ENCODE data around the gene ATF7. TPM values are rescaled to one million over a fixed set of nuclear protein-coding genes. Genes with fewer than 3 reads are reported as not detected.

The ATF7 gene
- total and polyA plus RNA-seq, 2 donors (not counting 1 experiment from before 2014, with no cell fraction given) = 15.7 to 42.2 TPM

- DNase-seq (no peak), ATAC-seq (ENCODE audit: low read depth) (no peak)
- no peak overlapping the region for H3K27ac Mint-ChIP-seq
- no peaks in the 10 kb centered on the region for H3K9me3 ChIP-seq (ENCODE audit: control extremely low read depth in 1 of 3, control insufficient read depth in 2 of 3, insufficient read depth in 1 of 3, low read length in 2 of 3)
- H4K20me1 ChIP-seq (ENCODE audit: control insufficient read depth, insufficient read depth, low read length, poor library complexity, severe bottlenecking) = peaks cover 12% of the 10 kb centered on the region
- no peak overlapping the region for H3K4me3 ChIP-seq (ENCODE audit: control extremely low read depth in 1 of 5, extremely low read depth in 1 of 5, insufficient read depth in 1 of 5, low read depth in 2 of 5, low read length in 4 of 5)
- POLR2A ChIA-PET = no interaction called here
- 94% methylated on average over 6 of the region's 6 CpGs for WGBS (ENCODE audit: insufficient coverage)
- no peaks in the 10 kb centered on the region for H3K9me3 Mint-ChIP-seq (ENCODE audit: insufficient read depth)
- H3K27me3 ChIP-seq (replicated peaks in 1 of 4; ENCODE audit: control extremely low read depth in 1 of 4, control insufficient read depth in 3 of 4, insufficient read depth in 4 of 4, low read length in 3 of 4) = no peaks in the 10 kb centered on the region
- no peaks in the 10 kb centered on the region for H3K4me1 ChIP-seq (ENCODE audit: control insufficient read depth in 2 of 2, insufficient read depth in 2 of 2, low read length in 2 of 2)
- CTCF ChIA-PET = interaction anchor here (1.7 kb wide), 1 partner anchor 11 kb away, joined by 5 read pairs; no protein-coding TSS in a partner anchor
- H2AFZ ChIP-seq (ENCODE audit: insufficient read depth, low read depth, low read length, poor library complexity, severe bottlenecking) = no peak overlapping the region
- no peak overlapping the region for H3K9ac ChIP-seq (ENCODE audit: low read length)
- H3K4me3 Mint-ChIP-seq = no peak overlapping the region
- H3K4me1 Mint-ChIP-seq = peaks cover 4% of the 10 kb centered on the region
- H3K79me2 ChIP-seq (ENCODE audit: control insufficient read depth, insufficient read depth, low read length) = peaks cover 11% of the 10 kb centered on the region
- no peaks in the 10 kb centered on the region for H3K36me3 ChIP-seq (replicated peaks in 1 of 2; ENCODE audit: control extremely low read depth in 1 of 2, control insufficient read depth in 1 of 2, extremely low read depth in 1 of 2, insufficient read depth in 2 of 2, low read length in 1 of 2)
- H3K27me3 Mint-ChIP-seq = no peaks in the 10 kb centered on the region
- intact Hi-C loops (cut with micrococcal nuclease) = no loop called here
- TF ChIP-seq EZH2 (IDR thresholded peaks at IDR 0.05; ENCODE audit: borderline replicate concordance, insufficient read depth, low read depth, low read length, poor library complexity, severe bottlenecking) (no peak), CTCF (IDR thresholded peaks at IDR 0.05) (no peak)
- no peak overlapping the region for H3K27ac ChIP-seq (ENCODE audit: low read length in 2 of 2)
- no peak overlapping the region for H3K4me2 ChIP-seq (replicated peaks; ENCODE audit: low read depth, low read length, poor library complexity, severe bottlenecking)
These were observed 34.6 kb downstream of the ATF7 start for GRCh38 chr12:53591301-53592206.

- no peak for TF ChIP-seq EZH2 (IDR thresholded peaks at IDR 0.05; ENCODE audit: borderline replicate concordance, insufficient read depth, low read depth, low read length, poor library complexity, severe bottlenecking)
- TF ChIP-seq CTCF (IDR thresholded peaks at IDR 0.05) = no peak
- Mint-ChIP-seq H3K9me3 (ENCODE audit: insufficient read depth) (no peaks in the 10 kb centered on the region), H3K27me3 (no peaks in the 10 kb centered on the region), H3K4me3 (no peak overlapping the region), H3K4me1 (peaks cover 4% of the 10 kb centered on the region), H3K27ac (no peak overlapping the region)
- ATAC-seq (ENCODE audit: low read depth) = no peak
- DNase-seq = no peak
- Histone ChIP-seq H3K79me2 (ENCODE audit: control insufficient read depth, insufficient read depth, low read length) (peaks cover 11% of the 10 kb centered on the region), H2AFZ (ENCODE audit: insufficient read depth, low read depth, low read length, poor library complexity, severe bottlenecking) (no peak overlapping the region), H3K4me2 (replicated peaks; ENCODE audit: low read depth, low read length, poor library complexity, severe bottlenecking) (no peak overlapping the region), H3K9ac (ENCODE audit: low read length) (no peak overlapping the region), H3K36me3 (replicated peaks in 1 of 2; ENCODE audit: control extremely low read depth in 1 of 2, control insufficient read depth in 1 of 2, extremely low read depth in 1 of 2, insufficient read depth in 2 of 2, low read length in 1 of 2) (no peaks in the 10 kb centered on the region), H3K9me3 (ENCODE audit: control extremely low read depth in 1 of 3, control insufficient read depth in 2 of 3, insufficient read depth in 1 of 3, low read length in 2 of 3) (no peaks in the 10 kb centered on the region), H3K4me1 (ENCODE audit: control insufficient read depth in 2 of 2, insufficient read depth in 2 of 2, low read length in 2 of 2) (no peaks in the 10 kb centered on the region), H3K27ac (ENCODE audit: low read length in 2 of 2) (no peak overlapping the region), H4K20me1 (ENCODE audit: control insufficient read depth, insufficient read depth, low read length, poor library complexity, severe bottlenecking) (peaks cover 12% of the 10 kb centered on the region), H3K27me3 (replicated peaks in 1 of 4; ENCODE audit: control extremely low read depth in 1 of 4, control insufficient read depth in 3 of 4, insufficient read depth in 4 of 4, low read length in 3 of 4) (no peaks in the 10 kb centered on the region), H3K4me3 (ENCODE audit: control extremely low read depth in 1 of 5, extremely low read depth in 1 of 5, insufficient read depth in 1 of 5, low read depth in 2 of 5, low read length in 4 of 5) (no peak overlapping the region)
- WGBS (ENCODE audit: insufficient coverage) = no CpG with 5 or more reads among the region's 3 CpGs
- CTCF ChIA-PET = interaction anchor here (1.7 kb wide), 1 partner anchor 10 kb away, joined by 5 read pairs; no protein-coding TSS in a partner anchor
- POLR2A ChIA-PET = no interaction called here
- intact Hi-C loops (cut with micrococcal nuclease) = no loop called here
These were observed 35.5 kb downstream of the ATF7 start for GRCh38 chr12:53590652-53591051.

Data from B cell (primary cell).